AG09309 (cell line): ENCODE measurements around the gene MYOF.
A peak's percentile ranks its signal among the peaks of the same experiment; 100 is the strongest.

Source experiments
- DNase-seq: peaks from one replicate; pipeline ENCODE4 v3.0.0-alpha.2; 2010; ENCODE audit warnings: low read depth
- H3K4me3 ChIP-seq: 2 replicates; pipeline ENCODE4 v1.5.1; 2011; ENCODE audit warnings: mild to moderate bottlenecking, low read depth, low read length, moderate library complexity; ENCODE audit not compliant: control insufficient read depth
- CTCF ChIP-seq: IDR thresholded peaks from 2 replicates; pipeline ENCODE4 v1.5.1; 2011; ENCODE audit warnings: mild to moderate bottlenecking, low read depth, low read length, inconsistent platforms; ENCODE audit not compliant: insufficient read depth, control insufficient read depth; ENCODE audit errors: missing control alignments

Gene MYOF

GRCh38 chr10:93482145-93482834 lies at the start of gene MYOF:
TSS of gene MYOF (minus strand) at chr10:93482334. CDS start at chr10:93482194, 140 bp downstream.
- no peak for DNase-seq
- peak within 1 kb of the TSS; percentile 73 for H3K4me3 ChIP-seq

GRCh38 chr10:93518531-93518930 lies 36.4 kb upstream of the MYOF start:
- no peak for TF ChIP-seq CTCF
- no peak overlapping the region for H3K4me3 ChIP-seq
- DNase-seq, result no peak

More at GRCh38 chr10:93482145-93482834, at the start of gene MYOF:
- TF ChIP-seq CTCF, result peak; percentile 54

- DNase-seq, result no peak
- no peak overlapping the region for H3K4me3 ChIP-seq
- no peak for TF ChIP-seq CTCF
Measured at GRCh38 chr10:93516006-93516380, 33.9 kb upstream of the MYOF start.

- no peak for DNase-seq
- no peak for TF ChIP-seq CTCF
- H3K4me3 ChIP-seq, result no peak overlapping the region
Measured at GRCh38 chr10:93515071-93516005, 33.2 kb upstream of the MYOF start.

- no peak for DNase-seq
- no peak overlapping the region for H3K4me3 ChIP-seq
- TF ChIP-seq CTCF, result no peak
Measured at GRCh38 chr10:93514521-93514920, 32.4 kb upstream of the MYOF start.

- no peak overlapping the region for H3K4me3 ChIP-seq
- DNase-seq, result no peak
- TF ChIP-seq CTCF, result no peak
Measured at GRCh38 chr10:93513091-93513490, 31.0 kb upstream of the MYOF start.
